GM19397 (cell line): Measurements from ENCODE around the gene SERPINA1.

Experiments used
- ATAC-seq: cut with Tn5 transposase; IDR thresholded peaks from one replicate; pipeline ENCODE4 v1.9.1; 2021; ENCODE audit warnings: mild to moderate bottlenecking, moderate library complexity; ENCODE audit not compliant: unreplicated experiment

The SERPINA1 gene

GRCh38 chr14:94398182-94398479, 9.7 kb upstream of the SERPINA1 start:
- ATAC-seq: no peak

- ATAC-seq: no peak
These were observed 9.1 kb upstream of the SERPINA1 start for GRCh38 chr14:94397289-94398181.

GRCh38 chr14:94396628-94397225, 8.3 kb upstream of the SERPINA1 start:
- no peak for ATAC-seq

- no peak for ATAC-seq
These were observed 7.6 kb upstream of the SERPINA1 start for GRCh38 chr14:94395888-94396574.

- ATAC-seq: no peak
These were observed 7.0 kb upstream of the SERPINA1 start for GRCh38 chr14:94395282-94395887.

- no peak for ATAC-seq
These were observed 6.3 kb upstream of the SERPINA1 start for GRCh38 chr14:94394581-94395207.

- no peak for ATAC-seq
These were observed 5.7 kb upstream of the SERPINA1 start for GRCh38 chr14:94394025-94394493.

- no peak for ATAC-seq
These were observed 5.1 kb upstream of the SERPINA1 start for GRCh38 chr14:94393474-94393873.

GRCh38 chr14:94392510-94392935, 4.1 kb upstream of the SERPINA1 start:
- no peak for ATAC-seq

- ATAC-seq: no peak
These were observed 3.0 kb upstream of the SERPINA1 start for GRCh38 chr14:94391281-94391975.

GRCh38 chr14:94390372-94391086, 2.1 kb upstream of the SERPINA1 start:
- no peak for ATAC-seq

GRCh38 chr14:94389731-94390371, 1.4 kb upstream of the SERPINA1 start:
- ATAC-seq: no peak

- ATAC-seq: no peak
These were observed 685 bp upstream of the SERPINA1 start for GRCh38 chr14:94389104-94389469.

GRCh38 chr14:94388027-94388383, 397 bp downstream of the SERPINA1 start:
- ATAC-seq: no peak

GRCh38 chr14:94387051-94388026, 1.1 kb downstream of the SERPINA1 start:
- ATAC-seq: no peak

GRCh38 chr14:94386085-94387031, 2.0 kb downstream of the SERPINA1 start:
- no peak for ATAC-seq

- no peak for ATAC-seq
These were observed 2.8 kb downstream of the SERPINA1 start for GRCh38 chr14:94385553-94386057.
